ENCODE measurements around the gene MXD1. TPM values are rescaled to one million over a fixed set of nuclear protein-coding genes. Genes with fewer than 3 reads are reported as not detected.
"Not testable (repeated sequence)": the region's sequence is repeated elsewhere in the genome, so short reads cannot be mapped to it uniquely, and the experiment has no call there.

Gene MXD1
- total and polyA plus RNA-seq, 2 experiments from 2014 or later = 1.8 to 3.9 TPM

DNA sequence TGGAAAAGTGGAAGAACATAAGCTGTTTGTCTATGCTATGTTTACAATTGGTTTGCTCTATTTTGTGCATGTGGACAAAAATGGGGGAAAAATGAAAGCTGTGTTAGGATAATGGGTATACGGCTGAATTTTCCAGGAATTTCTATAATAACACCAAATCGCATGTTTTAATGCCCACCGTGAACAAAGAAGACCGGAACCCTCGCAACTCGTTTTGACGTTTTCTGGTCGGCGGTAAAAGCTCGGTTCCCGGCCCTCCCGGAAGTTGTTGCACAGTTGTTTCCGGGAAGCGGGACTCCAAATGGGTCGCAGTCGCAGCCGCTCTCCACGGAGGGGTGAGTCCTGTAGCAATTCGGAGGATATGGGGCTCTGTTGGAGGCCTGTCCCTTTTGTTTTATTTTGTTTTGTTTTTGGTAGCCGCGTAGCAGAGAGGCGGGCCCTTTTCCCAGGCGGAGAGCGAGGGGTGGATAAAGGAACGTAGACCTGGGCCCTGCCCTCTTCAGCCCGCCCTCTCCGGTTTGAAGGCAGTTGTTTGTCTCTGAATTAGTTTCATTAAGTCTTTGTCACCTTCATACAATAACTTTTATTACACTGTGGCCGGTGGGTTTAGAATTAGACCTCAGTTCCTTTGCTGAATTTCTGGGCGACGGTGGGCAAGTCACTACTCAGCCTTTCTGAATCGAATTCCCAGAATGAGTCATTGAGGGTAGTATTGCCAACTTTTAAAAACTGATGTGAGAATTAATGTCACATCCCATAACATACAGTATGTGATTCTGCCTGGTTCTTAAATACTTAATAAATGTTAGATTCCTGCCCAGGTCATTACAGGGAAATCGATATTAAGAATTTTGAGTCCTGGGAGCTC, 21.0 kb upstream of the MXD1 start, which contains the start of gene SNRNP27:
Gene SNRNP27, plus strand, starts transcription at position 273 of the 868 bp plus-strand sequence. Its CDS starts 29 bp downstream, at position 302.
- peaks cover 3% of the 10 kb centered on the region; the same call in 1 of the 2 replicates for H4K20me1 ChIP-seq (replicated peaks; ENCODE audit: insufficient read depth)
- Mint-ChIP-seq H3K27ac (peak within 1 kb of the TSS; percentile 98), H3K4me3 (peak within 1 kb of the TSS; percentile 98), H3K27me3 (ENCODE audit: insufficient read depth, low read depth, poor library complexity) (no peaks in the 10 kb centered on the region), H3K9me3 (no peaks in the 10 kb centered on the region; the same call in 2 of the 3 replicates), H3K4me1 (no peaks in the 10 kb centered on the region; the same call in 2 of the 3 replicates), H3K36me3 (ENCODE audit: low read depth) (peaks cover 31% of the 10 kb centered on the region)
- H3K9me2 ChIP-seq (ENCODE audit: insufficient read depth) = no peaks in the 10 kb centered on the region; the same call in 1 of the 2 replicates
- 0 out of 2 replicates have a peak, but pooled peaks cover 6% of the 10 kb centered on the region for H3F3A ChIP-seq (replicated peaks; ENCODE audit: low read depth)
- peak within 1 kb of the TSS; percentile 92 for H3K4me2 ChIP-seq
- peak within 1 kb of the TSS; percentile 100 for H2AFZ ChIP-seq
- H3K4me1 ChIP-seq (ENCODE audit: insufficient read depth) = no peaks in the 10 kb centered on the region
- TF ChIP-seq CREB1 (CRISPR knock-in tag; IDR thresholded peaks at IDR 0.05; ENCODE audit: low read depth) (peak; percentile 71), STAT1 (IDR thresholded peaks at IDR 0.05; ENCODE audit: unreplicated experiment) (no peak), ZNF114 (CRISPR knock-in tag; IDR thresholded peaks at IDR 0.05) (no peak), POLR2AphosphoS5 (IDR thresholded peaks at IDR 0.05; ENCODE audit: low read depth) (peak; percentile 74)
- TF ChIP-seq, protein P1, sequence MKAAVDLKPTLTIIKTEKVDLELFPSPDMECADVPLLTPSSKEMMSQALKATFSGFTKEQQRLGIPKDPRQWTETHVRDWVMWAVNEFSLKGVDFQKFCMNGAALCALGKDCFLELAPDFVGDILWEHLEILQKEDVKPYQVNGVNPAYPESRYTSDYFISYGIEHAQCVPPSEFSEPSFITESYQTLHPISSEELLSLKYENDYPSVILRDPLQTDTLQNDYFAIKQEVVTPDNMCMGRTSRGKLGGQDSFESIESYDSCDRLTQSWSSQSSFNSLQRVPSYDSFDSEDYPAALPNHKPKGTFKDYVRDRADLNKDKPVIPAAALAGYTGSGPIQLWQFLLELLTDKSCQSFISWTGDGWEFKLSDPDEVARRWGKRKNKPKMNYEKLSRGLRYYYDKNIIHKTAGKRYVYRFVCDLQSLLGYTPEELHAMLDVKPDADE (IDR thresholded peaks at IDR 0.05) = peak; percentile 71; the same call in 1 of the 2 replicates
- peaks cover 15% of the 10 kb centered on the region for H3K36me3 ChIP-seq (ENCODE audit: insufficient read depth)
- peaks cover 29% of the 10 kb centered on the region for H3K79me2 ChIP-seq (replicated peaks; ENCODE audit: insufficient read depth)
- no peaks in the 10 kb centered on the region for H3K27me3 ChIP-seq (ENCODE audit: insufficient read depth)
- peak within 1 kb of the TSS; percentile 96 for H3K4me3 ChIP-seq
- ATAC-seq (peak; percentile 95), DNase-seq (ENCODE audit: low spot score) (peak; percentile 91)
- peak within 1 kb of the TSS; percentile 89 for H3K27ac ChIP-seq (ENCODE audit: low read depth)

DNA sequence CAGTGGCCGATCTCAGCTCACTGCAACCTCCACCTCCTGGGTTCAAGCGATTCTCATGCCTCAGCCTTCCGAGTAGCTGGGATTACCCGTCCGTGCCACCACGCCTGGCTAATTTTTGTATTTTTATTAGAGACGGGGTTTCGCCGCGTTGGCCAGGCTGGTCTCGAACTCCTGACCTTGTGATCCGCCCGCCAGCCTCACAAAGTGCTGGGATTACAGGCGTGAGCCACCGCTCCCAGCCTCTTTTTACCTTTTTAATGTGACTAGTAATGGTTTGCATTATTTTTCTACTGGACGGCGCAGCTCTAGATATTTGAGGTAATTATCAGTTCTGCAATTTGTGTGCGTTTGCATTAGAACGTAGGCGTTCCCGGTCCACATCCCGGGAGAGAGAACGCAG, 20.2 kb upstream of the MXD1 start:
- Histone ChIP-seq H3K79me2 (replicated peaks; ENCODE audit: insufficient read depth) (peaks cover 29% of the 10 kb centered on the region), H3K4me3 (peak overlapping the region; percentile 96), H3K36me3 (ENCODE audit: insufficient read depth) (peaks cover 15% of the 10 kb centered on the region; the same call in 1 of the 2 replicates), H3K4me2 (peak overlapping the region; percentile 92), H3K27ac (ENCODE audit: low read depth) (peak overlapping the region; percentile 89; the same call in 1 of the 2 replicates)
- Mint-ChIP-seq H3K4me3 (peak overlapping the region; percentile 98), H3K36me3 (ENCODE audit: low read depth) (peaks cover 37% of the 10 kb centered on the region)
- not testable (repeated sequence) for ATAC-seq; H2AFZ ChIP-seq; H3K27ac Mint-ChIP-seq; H3K9me2 ChIP-seq (ENCODE audit: insufficient read depth); H3K27me3 ChIP-seq (ENCODE audit: insufficient read depth); H3K4me1 ChIP-seq (ENCODE audit: insufficient read depth); H4K20me1 ChIP-seq (replicated peaks; ENCODE audit: insufficient read depth); H3K27me3 Mint-ChIP-seq (ENCODE audit: insufficient read depth, low read depth, poor library complexity); H3K4me1 Mint-ChIP-seq; DNase-seq (ENCODE audit: low spot score); H3K9me3 Mint-ChIP-seq; H3F3A ChIP-seq (replicated peaks; ENCODE audit: low read depth)

DNA sequence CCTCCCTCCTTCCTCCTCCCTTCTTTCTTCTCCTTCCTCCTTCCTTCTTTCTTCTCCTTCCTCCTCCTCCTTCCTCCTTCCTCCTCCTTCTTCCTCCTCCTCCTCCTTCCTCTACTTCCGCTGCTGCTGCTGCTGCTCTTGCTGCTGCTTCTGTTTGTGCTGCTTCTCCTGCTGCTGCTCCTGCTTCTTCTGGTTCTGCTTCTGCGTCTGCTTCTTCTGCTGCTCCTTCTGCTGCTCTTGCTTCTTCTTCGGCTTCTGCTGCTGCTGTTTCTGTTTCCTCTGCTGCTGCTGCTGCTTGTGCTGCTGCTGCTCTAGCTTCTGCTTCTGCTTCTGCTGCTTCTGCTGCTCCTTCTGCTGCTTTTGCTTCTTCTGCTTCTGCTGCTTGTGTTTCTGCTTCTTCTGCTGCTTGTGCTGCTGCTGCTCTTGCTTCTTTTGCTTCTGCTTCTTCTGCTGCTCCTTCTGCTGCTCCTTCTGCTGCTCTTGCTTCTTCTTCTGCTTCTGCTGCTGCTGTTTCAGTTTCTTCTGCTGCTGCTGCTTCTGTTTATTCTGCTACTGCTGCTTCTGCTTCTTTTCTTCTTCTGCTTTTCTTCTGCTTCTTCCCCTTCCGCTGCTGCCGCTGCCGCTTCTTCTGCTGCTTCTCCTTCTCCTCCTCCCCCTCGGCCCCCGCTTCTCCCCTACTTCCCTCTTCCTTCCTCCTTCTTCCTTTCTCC, 12.5 kb upstream of the MXD1 start:
- peaks cover 2% of the 10 kb centered on the region for H3K27me3 Mint-ChIP-seq (ENCODE audit: insufficient read depth, low read depth, poor library complexity)
- H3K36me3 Mint-ChIP-seq (ENCODE audit: low read depth) = peaks cover 46% of the 10 kb centered on the region
- ATAC-seq = no peak
- H3K4me3 ChIP-seq = no peak overlapping the region
- no peak for DNase-seq (ENCODE audit: low spot score)
- H3K4me1 Mint-ChIP-seq = no peaks in the 10 kb centered on the region
- no peaks in the 10 kb centered on the region for H3F3A ChIP-seq (replicated peaks; ENCODE audit: low read depth)
- no peak overlapping the region for H3K27ac ChIP-seq (ENCODE audit: low read depth)
- H4K20me1 ChIP-seq (replicated peaks; ENCODE audit: insufficient read depth) = no peaks in the 10 kb centered on the region; the same call in 1 of the 2 replicates
- H3K9me3 Mint-ChIP-seq = no peaks in the 10 kb centered on the region
- H3K79me2 ChIP-seq (replicated peaks; ENCODE audit: insufficient read depth) = no peaks in the 10 kb centered on the region; the same call in 1 of the 2 replicates
- H3K27me3 ChIP-seq (ENCODE audit: insufficient read depth) = no peaks in the 10 kb centered on the region
- H3K9me2 ChIP-seq (ENCODE audit: insufficient read depth) = no peaks in the 10 kb centered on the region
- H3K4me1 ChIP-seq (ENCODE audit: insufficient read depth) = no peaks in the 10 kb centered on the region
- no peak overlapping the region for H2AFZ ChIP-seq
- peaks cover 33% of the 10 kb centered on the region; the same call in 1 of the 2 replicates for H3K36me3 ChIP-seq (ENCODE audit: insufficient read depth)
- no peak overlapping the region for H3K4me3 Mint-ChIP-seq
- no peak overlapping the region for H3K4me2 ChIP-seq
- H3K27ac Mint-ChIP-seq = no peak overlapping the region
- TF ChIP-seq, protein P2, sequence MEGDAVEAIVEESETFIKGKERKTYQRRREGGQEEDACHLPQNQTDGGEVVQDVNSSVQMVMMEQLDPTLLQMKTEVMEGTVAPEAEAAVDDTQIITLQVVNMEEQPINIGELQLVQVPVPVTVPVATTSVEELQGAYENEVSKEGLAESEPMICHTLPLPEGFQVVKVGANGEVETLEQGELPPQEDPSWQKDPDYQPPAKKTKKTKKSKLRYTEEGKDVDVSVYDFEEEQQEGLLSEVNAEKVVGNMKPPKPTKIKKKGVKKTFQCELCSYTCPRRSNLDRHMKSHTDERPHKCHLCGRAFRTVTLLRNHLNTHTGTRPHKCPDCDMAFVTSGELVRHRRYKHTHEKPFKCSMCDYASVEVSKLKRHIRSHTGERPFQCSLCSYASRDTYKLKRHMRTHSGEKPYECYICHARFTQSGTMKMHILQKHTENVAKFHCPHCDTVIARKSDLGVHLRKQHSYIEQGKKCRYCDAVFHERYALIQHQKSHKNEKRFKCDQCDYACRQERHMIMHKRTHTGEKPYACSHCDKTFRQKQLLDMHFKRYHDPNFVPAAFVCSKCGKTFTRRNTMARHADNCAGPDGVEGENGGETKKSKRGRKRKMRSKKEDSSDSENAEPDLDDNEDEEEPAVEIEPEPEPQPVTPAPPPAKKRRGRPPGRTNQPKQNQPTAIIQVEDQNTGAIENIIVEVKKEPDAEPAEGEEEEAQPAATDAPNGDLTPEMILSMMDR (conservative IDR thresholded peaks at IDR 0.05; ENCODE audit: low read depth in 2 of 2) = no peak
- TF ChIP-seq, protein P1 (IDR thresholded peaks at IDR 0.05) = no peak
- no peak for TF ChIP-seq POLR2AphosphoS5 (IDR thresholded peaks at IDR 0.05; ENCODE audit: low read depth)
- no peak for TF ChIP-seq ZNF114 (CRISPR knock-in tag; IDR thresholded peaks at IDR 0.05)
- TF ChIP-seq EZH2 (IDR thresholded peaks at IDR 0.05; ENCODE audit: low read depth, unreplicated experiment) = no peak
- no peak for TF ChIP-seq EZH2phosphoT487 (IDR thresholded peaks at IDR 0.05; ENCODE audit: unreplicated experiment)
- TF ChIP-seq JUNB (IDR thresholded peaks at IDR 0.05; ENCODE audit: unreplicated experiment) = no peak
- TF ChIP-seq ZNF331 (CRISPR knock-in tag; IDR thresholded peaks at IDR 0.05; ENCODE audit: low read depth) = no peak
- no peak for TF ChIP-seq NANOG (IDR thresholded peaks at IDR 0.05; ENCODE audit: borderline replicate concordance)
- no peak for TF ChIP-seq CREB1 (CRISPR knock-in tag; IDR thresholded peaks at IDR 0.05; ENCODE audit: low read depth)
- TF ChIP-seq STAT1 (IDR thresholded peaks at IDR 0.05; ENCODE audit: unreplicated experiment) = no peak

Measured in GM23338 (cell line).